HG03378 (cell line): ENCODE results near the gene ZIC1.

Experiments used
- ATAC-seq: cut with Tn5 transposase; IDR thresholded peaks from one replicate; pipeline ENCODE4 v1.9.1; 2021; ENCODE audit warnings: mild to moderate bottlenecking, moderate library complexity; ENCODE audit not compliant: unreplicated experiment

ZIC1 gene

DNA sequence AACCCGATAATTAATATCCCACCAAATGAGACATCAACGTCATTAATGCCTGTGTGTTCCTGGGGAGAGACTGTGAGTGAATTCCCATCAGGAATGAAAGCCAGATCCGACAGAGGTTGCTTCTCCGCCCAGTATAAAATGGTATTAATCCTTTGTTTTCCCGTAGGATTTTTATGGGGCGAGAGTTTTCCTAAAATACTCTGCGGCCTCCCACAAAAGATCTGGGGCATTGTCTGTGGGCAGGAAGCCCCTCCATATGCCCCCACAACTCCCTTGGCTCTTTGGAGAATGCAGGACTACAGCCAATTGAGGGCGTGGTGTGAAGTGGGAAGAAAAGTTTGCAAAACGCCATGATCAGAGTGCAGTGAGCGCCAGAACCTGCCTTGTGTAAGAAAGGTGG is 29.5 kb upstream of the ZIC1 start:
- no peak for ATAC-seq

DNA sequence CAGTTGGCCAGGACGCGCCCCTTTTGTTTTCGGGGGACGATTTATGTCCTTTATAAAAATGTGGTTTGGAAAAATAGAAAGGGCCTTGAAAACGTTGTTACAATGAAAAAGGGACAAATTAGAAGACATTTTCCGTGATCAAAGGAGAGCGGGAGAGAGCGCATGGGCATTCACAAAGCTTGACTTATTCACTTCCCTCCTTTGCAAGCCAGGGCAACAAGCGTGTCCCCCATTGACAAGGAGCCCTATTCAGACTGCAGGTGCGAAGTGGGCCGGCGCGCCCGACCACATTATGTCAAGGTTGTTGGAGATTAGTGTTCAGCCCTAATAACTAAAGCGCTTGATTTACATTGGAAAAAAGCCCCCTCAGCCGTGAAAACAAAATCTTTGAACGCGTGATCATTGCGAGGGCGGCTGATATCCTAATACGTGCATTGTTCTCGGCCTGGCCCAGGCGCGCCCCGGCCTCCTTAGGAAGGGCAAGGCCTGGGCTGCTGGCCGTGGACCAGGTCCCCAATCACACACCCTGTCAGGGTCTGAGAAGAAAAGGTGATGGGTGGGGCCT is 28.7 kb upstream of the ZIC1 start:
- ATAC-seq, result no peak

DNA sequence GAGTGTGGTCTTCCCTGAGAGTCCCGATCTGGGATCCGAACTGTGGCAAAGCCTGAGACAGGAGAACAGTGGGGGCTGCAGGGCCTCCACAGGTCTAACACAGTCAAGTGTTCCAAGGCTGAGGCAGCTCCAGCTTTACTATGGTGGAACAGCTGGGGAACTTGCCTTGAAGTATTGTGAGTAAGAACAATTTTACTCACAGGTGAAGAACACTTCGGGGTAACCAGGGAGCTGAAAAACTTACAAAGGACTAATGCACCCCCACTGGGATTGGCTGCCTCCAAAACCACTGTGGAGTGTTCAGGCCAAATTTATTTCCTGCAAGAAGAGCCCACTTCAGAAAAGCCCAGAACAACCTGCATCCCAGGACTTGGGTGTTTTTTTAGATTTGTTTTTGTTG is 28.2 kb upstream of the ZIC1 start:
- no peak for ATAC-seq

DNA sequence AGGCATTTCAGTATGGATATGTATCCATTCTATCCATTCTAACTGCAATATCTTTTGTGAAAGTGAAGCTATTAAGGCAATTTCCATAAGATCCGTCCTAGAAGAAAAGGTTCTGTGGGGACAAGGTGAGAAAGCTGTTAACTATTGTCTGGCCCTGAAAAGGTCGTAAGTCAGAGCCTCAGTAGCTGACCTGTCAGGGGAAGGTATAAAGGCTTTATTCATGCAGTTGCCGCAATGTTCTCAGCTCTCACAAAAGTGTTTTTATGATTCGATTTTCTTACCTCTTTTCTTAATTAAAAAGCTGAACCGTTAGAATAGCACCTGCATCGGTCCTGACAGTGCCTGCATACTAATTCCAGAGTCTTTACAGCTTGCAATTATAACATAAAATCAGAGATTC is 27.6 kb upstream of the ZIC1 start:
- ATAC-seq, result no peak

DNA sequence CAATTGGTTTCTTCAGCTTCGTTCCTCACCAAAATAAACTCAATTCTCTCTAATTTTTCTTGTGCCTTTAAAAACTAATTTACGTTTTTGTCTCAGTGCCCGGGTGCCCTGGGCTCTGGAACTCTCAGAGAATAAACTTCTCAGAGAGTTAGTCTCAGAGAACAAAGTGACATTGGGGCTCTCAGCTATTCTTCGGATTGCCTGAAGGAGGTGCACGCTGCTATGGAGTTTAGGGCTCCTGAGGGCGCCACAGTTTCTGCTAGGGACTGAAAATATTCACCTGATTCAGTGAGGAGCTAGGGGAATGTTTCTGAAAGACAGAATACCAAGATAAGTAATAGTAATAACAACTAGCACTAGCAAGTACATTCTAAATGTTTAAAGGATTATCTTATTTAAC is 25.5 kb upstream of the ZIC1 start:
- ATAC-seq, result no peak

DNA sequence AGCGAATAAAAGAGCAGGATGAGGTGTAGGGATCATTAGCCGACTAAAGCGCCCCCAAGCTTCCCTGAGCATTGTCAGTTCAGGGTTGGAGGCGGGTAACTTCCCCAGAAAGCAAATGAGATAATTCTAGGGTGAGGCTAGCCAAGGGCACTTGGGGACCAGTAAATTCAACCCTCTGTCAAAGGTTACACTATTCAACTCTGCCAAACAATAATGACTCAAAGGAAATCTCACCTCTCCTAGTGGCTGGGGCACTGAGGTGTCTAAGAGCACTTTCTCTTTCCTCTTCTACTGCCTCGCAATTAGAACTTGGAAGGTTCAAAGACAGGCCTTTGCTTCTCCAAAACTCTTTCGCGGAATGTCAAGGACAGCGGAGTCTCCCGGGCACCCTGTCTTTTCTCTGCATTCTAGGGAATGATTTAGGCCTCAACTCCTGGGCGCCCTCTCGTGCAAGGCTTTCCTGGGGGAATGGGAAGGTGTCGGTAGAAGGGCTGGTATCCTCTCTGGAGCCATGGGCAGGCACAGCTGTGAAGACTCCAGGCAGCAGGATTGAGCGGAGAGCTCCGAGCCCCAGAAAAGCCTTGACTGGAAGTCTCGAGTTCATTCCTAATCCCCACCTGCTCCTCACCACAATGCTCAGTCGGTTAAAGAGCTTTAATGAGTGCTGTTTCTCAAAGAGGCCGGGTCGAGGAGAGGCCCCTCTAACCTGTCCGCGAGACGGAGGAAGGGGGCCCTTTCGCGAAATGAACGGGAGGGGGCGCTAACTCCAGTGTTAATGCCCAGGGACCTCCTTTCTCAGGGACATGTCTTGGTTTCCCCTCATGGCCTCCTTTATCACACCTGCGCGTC is 24.7 kb upstream of the ZIC1 start:
- ATAC-seq, result no peak

DNA sequence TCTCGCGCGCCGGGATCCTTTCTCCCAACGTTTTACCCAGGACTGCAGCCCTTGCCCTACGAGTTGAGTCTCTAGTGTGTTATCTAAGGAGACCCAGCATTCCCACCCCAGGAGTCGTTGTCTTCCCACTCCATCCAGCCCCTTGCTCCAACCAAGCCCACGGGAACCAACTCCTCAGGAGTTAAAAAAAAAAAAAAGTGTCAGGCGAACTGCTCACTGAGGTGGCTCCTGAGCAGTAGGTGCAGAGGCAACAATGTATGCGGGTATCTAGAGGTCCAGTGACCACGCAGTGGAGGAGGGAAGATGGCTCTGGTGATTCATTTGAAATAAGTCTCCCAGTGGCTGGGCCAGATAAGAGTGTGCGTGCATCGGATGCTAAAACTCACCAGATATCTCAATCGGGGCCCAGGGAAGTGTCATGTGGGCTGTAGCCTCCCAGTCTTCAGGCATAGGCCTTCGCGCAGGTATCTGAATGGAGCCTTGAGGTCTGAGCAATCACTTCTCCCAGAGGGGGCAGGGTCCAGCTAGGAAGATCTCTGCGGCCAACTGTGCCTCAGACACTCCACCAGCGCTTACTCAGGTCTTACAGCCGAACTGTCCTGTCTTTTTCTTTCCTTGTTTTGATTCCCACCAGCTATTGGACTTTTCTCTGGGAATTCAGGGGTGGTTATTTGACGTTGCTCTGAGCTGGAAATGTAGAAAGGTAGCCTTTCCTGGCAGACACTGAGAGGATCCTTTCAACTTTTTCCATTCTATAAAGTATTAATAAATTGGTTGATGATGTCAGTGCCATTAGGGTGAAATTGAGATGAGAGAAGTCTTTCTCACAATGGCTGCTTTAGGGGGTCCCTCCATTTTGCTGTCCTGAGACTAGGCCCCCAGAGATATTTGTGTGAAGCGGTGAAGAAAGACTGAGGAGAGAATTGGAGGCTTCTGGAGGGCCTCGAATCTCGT is 23.8 kb upstream of the ZIC1 start:
- ATAC-seq, result no peak

DNA sequence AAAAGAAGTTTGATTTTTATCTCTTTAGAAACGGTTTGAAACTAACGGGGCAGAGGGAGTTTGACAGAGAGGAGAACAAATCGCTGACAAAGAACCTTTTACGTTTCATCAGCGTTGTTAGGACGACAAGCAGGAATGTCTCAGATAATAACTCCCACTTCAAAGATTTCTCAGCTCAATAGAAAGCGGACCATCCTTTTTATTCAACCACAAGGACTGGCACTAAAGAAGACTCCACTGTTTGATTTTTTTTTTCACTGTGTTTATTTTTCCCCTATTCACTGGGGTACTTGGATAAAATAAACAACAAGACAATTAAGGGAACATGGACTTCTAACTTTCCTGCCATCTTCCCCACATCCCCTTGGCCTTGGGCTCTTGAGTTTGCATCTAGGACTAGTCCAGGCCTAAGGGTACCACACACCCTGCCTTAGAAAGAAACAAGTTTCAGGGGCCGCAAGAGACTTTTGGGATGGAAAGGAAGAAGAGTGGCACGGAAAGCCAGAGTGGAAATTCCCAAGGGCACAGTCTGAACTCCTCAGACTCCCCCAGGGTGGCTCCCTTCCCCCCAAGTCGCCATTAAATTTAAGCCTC is 21.8 kb upstream of the ZIC1 start:
- no peak for ATAC-seq

DNA sequence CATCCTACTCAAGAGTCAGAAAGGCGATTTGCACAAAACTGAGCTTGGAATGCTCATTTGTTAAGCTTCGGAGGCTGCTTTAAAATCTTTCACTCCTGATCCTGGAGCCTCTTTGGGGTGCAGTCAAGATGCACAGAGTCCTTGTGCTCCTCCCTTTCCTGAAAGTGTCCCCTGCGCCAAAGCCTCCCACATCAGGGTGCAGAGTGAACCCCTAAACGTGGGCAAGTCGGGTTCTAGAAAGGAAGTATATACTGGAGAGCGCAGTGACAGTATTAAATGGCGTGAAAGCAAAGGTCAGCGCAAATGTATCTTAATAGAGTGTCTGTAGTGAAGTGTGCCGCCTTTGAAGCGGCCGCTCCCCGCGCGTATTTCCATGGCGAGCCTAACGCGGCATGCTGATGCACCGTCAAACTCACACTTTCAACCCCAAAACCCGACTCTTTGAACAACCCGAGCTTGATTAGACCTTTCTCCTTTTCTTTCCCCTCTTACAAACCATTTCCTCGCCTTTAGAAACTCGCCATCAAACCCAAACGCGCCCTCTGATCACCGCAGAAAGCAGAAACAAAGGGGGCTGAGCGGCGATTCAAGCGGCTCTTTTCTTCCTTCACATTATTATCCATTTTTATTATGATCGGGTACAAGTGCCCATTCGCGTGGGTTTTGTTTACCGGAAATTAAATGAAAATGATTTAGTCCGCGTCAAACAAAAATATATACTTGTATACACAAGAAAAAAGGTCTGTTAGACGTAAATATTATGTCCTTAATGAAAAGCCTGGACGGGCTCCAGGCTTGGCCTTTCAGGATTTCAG is 21.1 kb upstream of the ZIC1 start:
- ATAC-seq, result no peak

DNA sequence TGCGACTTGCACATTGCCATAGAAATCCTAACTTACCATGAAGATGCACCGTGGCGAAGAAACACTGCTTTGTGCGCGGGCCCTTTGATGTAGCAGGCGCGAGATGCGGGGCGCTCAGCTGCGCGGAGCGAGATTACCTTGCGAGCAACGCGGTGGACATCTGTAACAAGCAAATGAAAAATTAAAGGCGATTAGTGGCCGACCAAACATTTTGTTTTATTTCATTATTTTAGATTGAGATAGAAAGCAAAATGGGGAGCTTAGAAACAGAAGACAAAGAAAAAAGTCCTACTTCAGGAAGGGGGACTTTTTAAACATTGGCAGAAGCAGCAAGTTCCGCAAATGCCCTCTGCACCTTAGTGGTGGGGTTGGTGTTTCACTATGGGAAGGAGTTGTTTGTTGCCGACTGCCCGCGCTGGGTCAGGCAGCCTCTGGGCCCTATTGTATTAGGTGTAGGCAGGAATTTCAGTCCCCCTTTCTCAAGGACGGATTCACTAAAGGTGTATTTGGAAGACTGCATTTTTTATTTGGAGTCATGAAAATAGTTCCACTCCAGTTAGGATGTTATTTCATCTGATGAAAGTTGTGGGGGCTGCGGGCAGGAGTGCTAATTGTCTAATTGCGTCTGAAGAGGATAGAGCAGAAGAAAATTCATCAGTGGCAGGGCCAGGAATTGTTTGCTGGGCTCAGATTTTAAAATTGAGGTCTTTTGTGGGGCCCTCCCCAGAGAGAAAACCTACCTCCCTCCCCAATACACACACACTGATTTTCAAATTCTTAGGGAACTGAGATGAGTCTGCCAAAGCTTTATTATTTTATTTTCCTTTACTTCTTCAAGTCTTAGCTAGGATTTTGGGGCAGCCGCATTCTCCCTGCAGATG is 20.2 kb upstream of the ZIC1 start:
- no peak for ATAC-seq

DNA sequence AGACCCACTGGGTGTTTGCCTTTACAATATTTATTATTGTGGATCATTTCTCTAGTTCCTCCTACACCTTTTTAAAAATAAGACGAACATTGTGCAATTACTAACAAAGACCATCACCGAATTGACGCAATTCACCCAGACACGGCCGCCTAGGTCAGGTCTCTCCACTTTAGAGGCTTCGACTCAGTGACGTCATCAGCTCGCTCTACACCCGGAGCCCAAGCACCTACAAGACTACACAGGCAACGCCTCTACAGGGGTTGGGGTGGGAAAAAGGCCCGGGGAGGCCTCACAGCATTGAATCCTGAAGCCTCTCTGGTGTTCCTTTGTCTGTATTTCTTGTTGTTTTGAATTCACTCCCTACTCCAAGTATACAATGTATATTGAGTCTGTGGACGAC is 19.4 kb upstream of the ZIC1 start:
- ATAC-seq, result no peak

DNA sequence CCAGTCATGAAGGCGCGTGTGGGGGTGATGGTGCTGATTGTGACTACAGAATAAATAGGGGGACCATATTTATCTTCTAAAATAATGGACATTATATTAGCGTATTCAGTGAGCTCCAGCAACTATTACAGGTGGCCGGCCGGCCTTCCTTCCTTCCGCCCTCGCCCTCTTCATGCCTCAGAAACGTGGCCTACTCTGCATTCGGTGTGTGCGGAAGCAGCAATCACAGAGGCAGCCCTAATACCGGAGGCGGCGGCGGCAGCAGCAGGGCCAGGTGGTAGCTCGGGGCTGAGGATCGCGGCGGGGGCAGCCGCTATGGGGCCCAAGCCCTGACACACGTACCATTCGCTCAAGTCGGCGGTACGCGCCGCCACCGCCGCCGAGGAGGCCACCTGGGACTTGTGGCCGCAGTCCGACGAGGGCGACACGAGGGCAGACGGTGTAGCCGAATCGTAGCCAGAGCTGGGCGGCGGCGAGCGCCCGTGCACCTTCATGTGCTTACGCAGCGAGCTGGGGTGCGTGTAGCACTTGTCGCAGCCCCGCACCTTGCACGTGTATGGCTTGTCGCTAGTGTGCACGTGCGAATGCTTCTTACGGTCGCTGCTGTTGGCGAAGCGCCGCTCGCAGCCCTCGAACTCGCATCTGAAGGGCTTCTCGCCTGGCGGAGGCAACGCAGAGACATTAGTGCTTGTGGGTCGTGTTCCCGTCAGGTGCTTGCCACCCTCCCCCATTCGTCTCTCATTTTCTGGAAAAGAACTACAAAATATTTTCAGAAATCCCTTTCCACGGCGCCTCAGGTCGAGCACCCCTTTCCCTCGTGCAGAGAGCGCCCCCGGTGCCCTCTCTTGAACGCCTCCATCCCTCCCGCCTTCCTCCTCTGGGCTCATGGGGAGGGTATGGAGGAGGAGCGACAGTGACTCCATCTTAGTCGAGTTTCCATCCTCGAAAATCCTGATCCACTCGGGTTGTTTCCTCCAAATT is 18.3 kb upstream of the ZIC1 start:
- ATAC-seq, result no peak

DNA sequence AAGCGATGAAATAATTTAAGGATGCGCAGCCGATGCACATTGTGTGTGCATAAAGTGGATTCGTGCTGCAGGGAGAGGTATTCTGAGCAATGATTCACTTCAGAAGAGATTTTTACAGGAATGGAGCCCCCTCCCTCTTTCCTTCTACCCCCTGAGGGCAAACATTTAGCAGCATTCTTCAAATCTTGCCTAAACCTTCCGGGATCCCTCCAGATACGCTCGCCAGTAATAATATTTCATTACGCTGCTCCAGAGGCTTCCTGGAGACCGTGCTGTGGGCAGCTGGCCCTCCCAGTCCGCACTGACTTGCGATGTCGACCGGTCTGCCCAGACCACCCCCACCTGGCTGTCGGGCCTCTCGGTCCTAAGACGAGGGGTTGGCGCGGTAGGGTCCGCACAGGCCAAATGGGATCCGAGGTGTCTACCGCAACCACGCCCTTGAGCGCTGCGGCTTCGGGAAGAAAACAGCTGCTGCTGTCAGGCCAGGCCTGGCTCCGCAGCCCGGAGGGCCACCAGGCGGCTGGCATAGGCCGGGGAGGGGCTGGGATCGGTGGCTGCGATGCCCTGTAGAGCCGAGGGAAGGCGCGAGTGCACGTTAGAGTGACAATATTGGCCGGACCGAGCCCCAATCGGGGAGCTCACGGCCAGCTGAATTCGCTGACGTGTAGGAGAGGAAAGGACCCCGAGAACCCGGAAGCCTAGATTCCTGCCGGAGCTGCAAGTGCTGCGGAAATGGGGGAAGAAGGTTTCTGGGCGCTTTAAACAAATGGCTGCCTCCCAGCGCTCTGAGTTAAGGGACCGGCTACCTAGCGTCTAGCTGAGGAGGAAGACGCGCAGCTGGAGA is 17.2 kb upstream of the ZIC1 start:
- no peak for ATAC-seq

DNA sequence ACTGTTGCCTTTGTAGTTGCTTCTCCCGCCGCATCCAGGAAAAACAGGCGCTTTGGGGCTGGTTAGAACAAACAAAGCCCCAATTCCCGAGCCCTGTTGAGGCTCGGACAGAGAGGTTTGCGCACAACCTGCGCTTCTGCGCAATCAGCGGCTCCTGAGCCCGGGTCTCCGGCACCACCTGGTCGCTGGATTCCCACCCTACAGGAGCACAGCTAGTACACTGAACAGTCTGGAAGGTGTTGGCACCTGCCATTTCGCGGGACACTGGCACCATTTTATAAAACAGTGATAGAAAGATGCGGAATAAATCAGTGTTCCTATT is 16.6 kb upstream of the ZIC1 start:
- no peak for ATAC-seq

DNA sequence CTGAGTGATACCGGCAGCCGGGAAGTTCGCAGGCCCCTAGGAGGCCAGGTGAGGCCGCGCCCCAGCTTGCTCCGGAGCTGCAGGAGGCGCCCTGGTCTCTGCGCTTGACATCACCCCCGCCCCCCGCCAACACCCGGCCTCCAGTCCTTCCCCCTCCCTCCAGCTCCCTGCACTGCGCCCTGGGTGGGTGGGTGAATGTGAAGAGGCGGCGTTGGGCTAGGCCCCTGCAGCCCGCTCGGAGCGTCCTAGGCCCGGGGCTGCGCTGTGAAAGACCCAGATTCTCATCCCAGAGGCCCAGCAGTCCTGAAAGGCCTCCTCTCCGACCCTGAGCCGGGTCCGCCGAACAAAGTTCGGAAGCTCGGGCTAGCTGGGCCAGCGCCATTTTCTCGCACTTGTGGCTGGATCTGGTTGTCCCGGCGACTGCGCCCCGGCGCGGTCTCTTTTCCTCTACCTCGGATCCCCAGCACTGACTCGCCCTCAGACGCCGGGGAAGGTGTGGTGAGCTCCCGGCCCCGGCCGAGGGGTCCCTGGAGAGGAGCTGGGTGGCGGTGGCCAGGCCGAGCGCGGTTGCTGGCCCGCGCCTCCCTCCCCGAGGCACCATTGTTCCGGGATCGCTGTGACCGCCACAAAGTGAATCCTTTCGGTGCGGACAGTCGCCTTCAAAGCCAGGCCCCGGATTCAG is 15.8 kb upstream of the ZIC1 start:
- no peak for ATAC-seq

DNA sequence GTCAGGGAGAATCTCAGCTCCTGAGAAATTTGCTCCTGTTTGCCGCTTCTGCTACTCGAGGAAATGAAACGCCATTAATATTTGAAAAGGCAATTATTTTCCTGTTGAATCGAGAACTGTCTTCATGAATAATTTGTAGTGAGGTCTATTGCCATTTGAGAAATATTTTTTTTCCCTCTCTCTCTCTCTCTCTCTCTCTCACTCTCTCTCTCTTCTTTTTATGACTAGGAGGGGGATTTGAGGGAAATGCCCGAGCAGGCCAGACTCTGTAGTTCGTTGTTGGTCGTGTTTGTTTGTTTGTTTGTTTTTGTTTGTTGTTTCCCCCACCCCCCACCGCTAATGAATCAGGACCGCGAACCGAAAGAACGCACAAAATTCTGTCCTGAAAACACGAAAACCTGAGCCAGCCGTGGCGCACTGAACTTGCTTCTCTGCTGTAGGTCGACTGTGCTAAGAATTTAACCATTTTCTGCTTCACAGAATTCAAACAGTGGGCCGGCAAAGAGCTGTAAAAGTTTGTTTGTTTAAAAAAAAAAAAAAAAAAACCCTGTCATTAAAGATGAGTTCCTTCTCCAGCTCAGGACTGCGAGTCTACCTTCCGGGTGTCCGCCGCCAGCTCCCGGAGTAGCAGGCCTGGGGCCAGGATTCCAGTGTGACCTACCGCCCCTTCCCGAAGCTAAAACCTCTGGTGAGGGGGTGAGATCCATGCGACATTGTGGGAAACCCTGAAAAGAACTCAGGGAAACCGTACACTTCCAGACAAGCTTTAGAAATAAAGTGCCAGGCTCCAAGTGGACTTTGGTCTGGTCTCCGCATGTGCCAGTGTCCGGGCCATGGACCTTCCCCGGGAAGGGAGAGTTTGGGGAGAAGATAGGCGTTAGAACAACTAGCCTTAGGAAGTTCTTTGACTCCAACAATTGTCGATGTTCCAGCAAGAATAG is 15.0 kb upstream of the ZIC1 start:
- ATAC-seq, result no peak
